ENCODE results near the gene BCL2L1.

GRCh38 chr20:31711179-31712111 lies 11.2 kb downstream of the BCL2L1 start:
- no peak for TF ChIP-seq CTCF (conservative IDR thresholded peaks at IDR 0.05 in 1 of 2, IDR thresholded peaks at IDR 0.05 in 1 of 2; ENCODE audit: low read depth in 1 of 2, low read length in 2 of 2)
- TF ChIP-seq EZH2 (IDR thresholded peaks at IDR 0.05; ENCODE audit: low read length, missing control alignments) = no peak
